H1 (cell line): Measurements from ENCODE around the gene IREB2. TPM values are rescaled to one million over a fixed set of nuclear protein-coding genes. Genes with fewer than 3 reads are reported as not detected.

Source experiments
- CTCF ChIA-PET: fragments of 300-600 bp; sonication (Branson Sonifier 250); formaldehyde crosslinking; loops from one replicate; lab custom pipeline; 2021; ENCODE audit not compliant: partially characterized antibody; lab: Charles Lee
- POLR2A ChIA-PET: fragments of 300-600 bp; sonication (Branson Sonifier 250); formaldehyde crosslinking; loops from one replicate; lab custom pipeline; 2021; ENCODE audit warnings: inconsistent platforms; ENCODE audit not compliant: partially characterized antibody; lab: Charles Lee
- DNase-seq, 2 experiments: peaks; one replicate each; pipeline versions ENCODE4 v3.0.0 to v3.0.0-alpha.2; 2010 to 2022; ENCODE audit warnings: low spot score in 2 of 2, low read depth in 1 of 2, mixed read lengths in 1 of 2
- FAIRE-seq: peaks from 2 replicates; lab custom pipeline; 2011; peaks lifted over from hg19 to GRCh38; lab: Jason Lieb, UNC
- H2AFZ ChIP-seq: 2 replicates; pipeline ENCODE4 v1.8.1; 2012; ENCODE audit warnings: low read length, inconsistent platforms
- H2AK5ac ChIP-seq: 2 replicates; pipeline ENCODE4 v1.6.1; 2013; ENCODE audit warnings: low read depth, low read length
- H2BK120ac ChIP-seq: replicated peaks from 2 replicates; pipeline ENCODE3; 2013; ENCODE audit warnings: low read depth, low read length, inconsistent platforms
- H2BK12ac ChIP-seq: 2 replicates; pipeline ENCODE4 v1.6.1; 2013; ENCODE audit warnings: low read depth, low read length
- H2BK15ac ChIP-seq: 2 replicates; pipeline ENCODE4 v1.6.1; 2013; ENCODE audit warnings: low read length
- H2BK20ac ChIP-seq: 2 replicates; pipeline ENCODE4 v1.6.1; 2013; ENCODE audit warnings: low read length
- H2BK5ac ChIP-seq: 2 replicates; pipeline ENCODE4 v1.6.1; 2013; ENCODE audit warnings: low read depth, low read length
- H3K14ac ChIP-seq: 2 replicates; pipeline ENCODE4 v1.6.1; 2013; ENCODE audit warnings: inconsistent platforms; ENCODE audit not compliant: insufficient read length
- H3K18ac ChIP-seq: 2 replicates; pipeline ENCODE4 v1.6.1; 2013; ENCODE audit warnings: low read length; ENCODE audit errors: extremely low read depth
- H3K23ac ChIP-seq: 2 replicates; pipeline ENCODE4 v1.6.1; 2013; ENCODE audit warnings: inconsistent platforms; ENCODE audit not compliant: insufficient read length
- H3K23me2 ChIP-seq: 2 replicates; pipeline ENCODE4 v1.6.1; 2013; ENCODE audit warnings: low read depth, low read length
- H3K27ac ChIP-seq: 2 replicates; pipeline ENCODE4 v1.6.1; 2011; ENCODE audit warnings: low read depth, low read length, inconsistent platforms
- H3K27me3 ChIP-seq, 4 experiments: replicated peaks in 1 of 4; 1 replicate in 1 of 4; 2 replicates in 3 of 4; pipeline versions ENCODE4 v1.6.1 to v1.8.1; 2011 to 2013; ENCODE audit warnings: low read length in 3 of 4, mild to moderate bottlenecking in 3 of 4, inconsistent platforms in 2 of 4, mixed read lengths in 2 of 4, moderate library complexity in 1 of 4; ENCODE audit not compliant: control insufficient read depth in 3 of 4, insufficient read depth in 3 of 4; ENCODE audit errors: extremely low read depth in 1 of 4
- H3K36me3 ChIP-seq, 4 experiments: 2 replicates each; pipeline versions ENCODE4 v1.6.1 to v1.8.1; 2011 to 2013; ENCODE audit warnings: mild to moderate bottlenecking in 4 of 4, low read length in 3 of 4, moderate library complexity in 2 of 4, control low read depth in 1 of 4, inconsistent platforms in 1 of 4; ENCODE audit not compliant: insufficient read depth in 4 of 4, control insufficient read depth in 2 of 4
- H3K4ac ChIP-seq: replicated peaks from 2 replicates; pipeline ENCODE3; 2013; ENCODE audit warnings: low read length, low read depth, mixed read lengths, inconsistent platforms; ENCODE audit not compliant: insufficient read length
- H3K4me1 ChIP-seq, 4 experiments: replicated peaks in 1 of 4; 1 replicate in 1 of 4; 2 replicates in 3 of 4; pipeline versions ENCODE4 v1.6.1 to v1.8.1; 2011 to 2013; ENCODE audit warnings: low read length in 3 of 4, inconsistent platforms in 2 of 4, mixed read lengths in 1 of 4; ENCODE audit not compliant: insufficient read depth in 4 of 4, control insufficient read depth in 3 of 4
- H3K4me2 ChIP-seq, 2 experiments: 2 replicates each; pipeline versions ENCODE4 v1.6.1 to v1.8.1; 2011 to 2013; ENCODE audit warnings: low read depth in 2 of 2, low read length in 2 of 2, control low read depth in 1 of 2, inconsistent platforms in 1 of 2, mild to moderate bottlenecking in 1 of 2; ENCODE audit not compliant: insufficient read depth in 1 of 2
- H3K4me3 ChIP-seq, 4 experiments: fragments of 200-600, 300-600 bp in 1 of 4; sonication (generic), shearing (Covaris generic), sonication (Bioruptor Twin) in 1 of 4; 2 replicates each; pipeline versions ENCODE4 v1.5.1 to v1.8.1; 2011 to 2016; ENCODE audit warnings: low read length in 4 of 4, low read depth in 3 of 4, control low read depth in 2 of 4, inconsistent platforms in 2 of 4, mild to moderate bottlenecking in 2 of 4, mixed read lengths in 1 of 4, moderate library complexity in 1 of 4; ENCODE audit not compliant: insufficient read depth in 2 of 4; ENCODE audit errors: extremely low read depth in 1 of 4
- H3K56ac ChIP-seq: replicated peaks from 2 replicates; pipeline ENCODE3; 2013; ENCODE audit warnings: low read depth, mild to moderate bottlenecking, mixed read lengths, low read length, inconsistent platforms; ENCODE audit not compliant: insufficient read length
- H3K79me1 ChIP-seq: 2 replicates; pipeline ENCODE4 v1.6.1; 2013; ENCODE audit warnings: low read depth, low read length, control low read depth
- H3K79me2 ChIP-seq, 2 experiments: 2 replicates each; pipeline versions ENCODE4 v1.6.1 to v1.8.1; 2012 to 2013; ENCODE audit warnings: low read length in 2 of 2, mild to moderate bottlenecking in 2 of 2, inconsistent platforms in 1 of 2; ENCODE audit not compliant: insufficient read depth in 2 of 2, control insufficient read depth in 1 of 2
- H3K9ac ChIP-seq, 4 experiments: replicated peaks in 1 of 4; 1 replicate in 1 of 4; 2 replicates in 3 of 4; pipeline versions ENCODE4 v1.6.1 to v1.8.1; 2011 to 2013; ENCODE audit warnings: low read depth in 3 of 4, low read length in 3 of 4, control low read depth in 2 of 4, mild to moderate bottlenecking in 2 of 4, moderate library complexity in 2 of 4, inconsistent platforms in 1 of 4; ENCODE audit errors: extremely low read depth in 1 of 4
- H3K9me3 ChIP-seq, 2 experiments: 2 replicates each; pipeline versions ENCODE4 v1.6.1 to v1.8.1; 2012 to 2013; ENCODE audit warnings: mild to moderate bottlenecking in 2 of 2, moderate library complexity in 2 of 2, control low read depth in 1 of 2, inconsistent platforms in 1 of 2, low read depth in 1 of 2, low read length in 1 of 2, mixed read lengths in 1 of 2; ENCODE audit not compliant: insufficient read depth in 2 of 2
- H4K20me1 ChIP-seq, 2 experiments: replicated peaks in 1 of 2; 2 replicates each; pipeline versions ENCODE3 to v1.8.1; 2011 to 2013; ENCODE audit warnings: inconsistent platforms in 2 of 2, low read length in 2 of 2, mild to moderate bottlenecking in 1 of 2; ENCODE audit not compliant: insufficient read depth in 2 of 2, control insufficient read depth in 1 of 2
- H4K5ac ChIP-seq: 2 replicates; pipeline ENCODE4 v1.6.1; 2013; ENCODE audit warnings: low read length, low read depth, mixed read lengths, inconsistent platforms; ENCODE audit not compliant: insufficient read length
- H4K8ac ChIP-seq: 2 replicates; pipeline ENCODE4 v1.8.0; 2013; ENCODE audit warnings: mild to moderate bottlenecking, moderate library complexity, low read length, inconsistent platforms; ENCODE audit not compliant: insufficient read depth; ENCODE audit errors: extremely low read depth
- H4K91ac ChIP-seq: replicated peaks from 2 replicates; pipeline ENCODE3; 2013; ENCODE audit warnings: low read length, mixed read lengths, inconsistent platforms; ENCODE audit not compliant: insufficient read length
- BACH1 ChIP-seq: IDR thresholded peaks from 2 replicates; pipeline ENCODE4 v1.6.1; 2012; ENCODE audit warnings: low read length, improper control_type of control experiment
- BCL11A ChIP-seq, 2 experiments: IDR thresholded peaks; one replicate each; pipeline ENCODE4 v1.6.1; 2011; ENCODE audit warnings: low read depth in 2 of 2, low read length in 2 of 2, mild to moderate bottlenecking in 2 of 2
- CBX8 ChIP-seq: fragments of 300-800, 300-1000 bp; sonication (generic); IDR thresholded peaks from 2 replicates; pipeline ENCODE4 v1.7.1; 2016; ENCODE audit warnings: low read depth, low read length, borderline replicate concordance
- CEBPB ChIP-seq: IDR thresholded peaks from 2 replicates; pipeline ENCODE4 v1.6.1; 2012; ENCODE audit warnings: low read depth, low read length
- CHD2 ChIP-seq: IDR thresholded peaks from 2 replicates; pipeline ENCODE4 v1.6.1; 2012; ENCODE audit warnings: low read length, improper control_type of control experiment
- GTF2F1 ChIP-seq: IDR thresholded peaks from 2 replicates; pipeline ENCODE4 v1.6.1; 2012; ENCODE audit warnings: low read depth, low read length, improper control_type of control experiment, borderline replicate concordance
- JUN ChIP-seq: IDR thresholded peaks from 2 replicates; pipeline ENCODE4 v1.6.1; 2011; ENCODE audit warnings: low read depth, mild to moderate bottlenecking, improper control_type of control experiment, low read length
- RAD21 ChIP-seq, 2 experiments: IDR thresholded peaks in 1 of 2; conservative IDR thresholded peaks in 1 of 2; 2 replicates each; pipeline ENCODE4 v1.6.1; 2011; ENCODE audit warnings: low read depth in 2 of 2, low read length in 2 of 2, improper control_type of control experiment in 1 of 2, inconsistent platforms in 1 of 2, mild to moderate bottlenecking in 1 of 2, moderate library complexity in 1 of 2
- SIRT6 ChIP-seq: IDR thresholded peaks from one replicate; pipeline ENCODE4 v1.7.1; 2012; ENCODE audit warnings: low read length, inconsistent platforms
- SIX5 ChIP-seq: IDR thresholded peaks from 2 replicates; pipeline ENCODE4 v1.6.1; 2011; ENCODE audit warnings: mild to moderate bottlenecking, low read depth, low read length
- SP4 ChIP-seq: IDR thresholded peaks from 2 replicates; pipeline ENCODE4 v1.6.1; 2012; ENCODE audit warnings: low read length, inconsistent platforms
- ZNF274 ChIP-seq: IDR thresholded peaks from 2 replicates; pipeline ENCODE4 v1.7.0; 2012; ENCODE audit warnings: low read length, borderline replicate concordance; ENCODE audit errors: extremely low read depth
- WGBS, 2 experiments: shearing (Covaris generic) in 1 of 2; methylation state at CpG; one replicate each; pipeline versions ENCODE4 v1.1.6 to v1.1.7; 2013 to 2015; ENCODE audit warnings: low lambda C conversion rate in 2 of 2, mixed read lengths in 2 of 2, inconsistent platforms in 1 of 2, low coverage in 1 of 2, missing lambda C conversion rate in 1 of 2; ENCODE audit not compliant: insufficient replicate concordance in 2 of 2, insufficient coverage in 1 of 2, insufficient read length in 1 of 2; ENCODE audit errors: extremely low coverage in 1 of 2, missing lambda C conversion rate in 1 of 2; 5-methylcytosine and 5-hydroxymethylcytosine counted together
- polyA plus RNA-seq, 7 experiments: library from polyadenylated mRNA; depleted of rRNA in 3 of 7; stranded (reverse) in 5 of 7; unstranded in 2 of 7; fragments of >200 nt in 5 of 7; fragments of 200-250 nt in 2 of 7; gene quantifications; 1 replicate in 5 of 7; 2 replicates in 1 of 7; 4 replicates in 1 of 7; pipeline versions ENCODE4 v1.2.1 to v1.2.3, GENCODE V29; 2011 to 2013; ENCODE audit warnings: missing spikeins in 2 of 7, mixed read lengths in 2 of 7
- total RNA-seq: library from RNA; stranded (reverse); fragmentation: NEBNext Ultra II Directional; extraction: Animal tissue kit (Norgen Biotek cat#: 25700); gene quantifications from 2 replicates; pipeline ENCODE4 v1.2.1, GENCODE V29; 2021
- TF ChIP-seq, protein P1 (sequence below): IDR thresholded peaks from 2 replicates; pipeline ENCODE4 v1.6.1; 2012; ENCODE audit warnings: inconsistent platforms
- TF ChIP-seq, protein P2 (sequence below): IDR thresholded peaks from 2 replicates; pipeline ENCODE4 v1.6.1; 2012; ENCODE audit warnings: inconsistent platforms

Gene IREB2
- total and polyA plus RNA-seq, 2 of the 8 experiments (the other 6 are each of a cell fraction or from before 2014, with no cell fraction given), result 21.0 to 103 TPM

DNA sequence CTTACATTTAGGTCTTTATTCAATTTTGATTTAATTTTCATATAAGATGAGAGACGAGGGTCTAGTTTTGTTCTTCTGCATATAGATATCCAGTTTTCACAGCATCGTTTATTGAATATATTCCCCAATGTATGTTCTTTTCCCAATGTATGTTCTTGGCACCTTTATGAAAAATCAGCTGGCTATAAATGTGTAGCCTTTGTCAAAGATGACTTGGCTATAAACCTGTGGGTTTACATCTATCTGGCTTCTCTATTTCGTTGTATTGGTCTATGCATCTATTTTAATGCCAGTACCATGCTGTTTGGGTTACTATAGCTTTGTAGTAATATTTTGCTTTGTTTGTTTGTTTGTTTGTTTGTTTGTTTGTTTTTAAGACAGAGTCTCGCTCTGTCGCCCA is 11.7 kb upstream of the IREB2 start:
- no peak for FAIRE-seq
- TF ChIP-seq GTF2F1 (no peak), BACH1 (no peak), RAD21 (IDR thresholded peaks at IDR 0.05 in 1 of 2, conservative IDR thresholded peaks at IDR 0.05 in 1 of 2; ENCODE audit: low read depth in 2 of 2, low read length in 2 of 2) (no peak), CHD2 (no peak), SIRT6 (no peak), SP4 (no peak), CEBPB (no peak), ZNF274 (no peak), SIX5 (no peak), BCL11A (IDR thresholded peaks at IDR 0.05; ENCODE audit: low read depth in 2 of 2, low read length in 2 of 2) (no peak), CBX8 (no peak), JUN (no peak)
- TF ChIP-seq, protein P1, sequence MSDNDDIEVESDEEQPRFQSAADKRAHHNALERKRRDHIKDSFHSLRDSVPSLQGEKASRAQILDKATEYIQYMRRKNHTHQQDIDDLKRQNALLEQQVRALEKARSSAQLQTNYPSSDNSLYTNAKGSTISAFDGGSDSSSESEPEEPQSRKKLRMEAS, result no peak
- TF ChIP-seq, protein P2, sequence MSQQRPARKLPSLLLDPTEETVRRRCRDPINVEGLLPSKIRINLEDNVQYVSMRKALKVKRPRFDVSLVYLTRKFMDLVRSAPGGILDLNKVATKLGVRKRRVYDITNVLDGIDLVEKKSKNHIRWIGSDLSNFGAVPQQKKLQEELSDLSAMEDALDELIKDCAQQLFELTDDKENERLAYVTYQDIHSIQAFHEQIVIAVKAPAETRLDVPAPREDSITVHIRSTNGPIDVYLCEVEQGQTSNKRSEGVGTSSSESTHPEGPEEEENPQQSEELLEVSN, result no peak

More for the DNA sequence above, 11.7 kb upstream of the IREB2 start:
- no peak overlapping the region for H2BK15ac ChIP-seq
- no peak overlapping the region for H3K4ac ChIP-seq
- no peak overlapping the region for H2BK20ac ChIP-seq
- H2BK5ac ChIP-seq, result no peak overlapping the region
- H2AFZ ChIP-seq, result no peak overlapping the region
- no peak overlapping the region for H3K56ac ChIP-seq
- H3K9ac ChIP-seq, result no peak overlapping the region
- no peak overlapping the region for H3K4me2 ChIP-seq
- H3K14ac ChIP-seq, result no peak overlapping the region
- H4K91ac ChIP-seq, result no peak overlapping the region
- POLR2A ChIA-PET, result interaction anchor here (3.7 kb wide), 1 partner anchor 12 kb away, joined by 18 read pairs; the partner anchor contains the start of gene IREB2
- H3K18ac ChIP-seq, result no peak overlapping the region
- H3K79me2 ChIP-seq, result no peaks in the 10 kb centered on the region
- no peak for DNase-seq
- no peaks in the 10 kb centered on the region for H4K20me1 ChIP-seq
- no peak overlapping the region for H2AK5ac ChIP-seq
- CTCF ChIA-PET, result interaction anchor here (0.7 to 4.9 kb wide), 2 partner anchors 57 to 118 kb away, joined by 3 to 25 read pairs; no protein-coding TSS in a partner anchor
- no peaks in the 10 kb centered on the region for H3K4me1 ChIP-seq
- H3K36me3 ChIP-seq, result no peaks in the 10 kb centered on the region
- no peak overlapping the region for H2BK12ac ChIP-seq
- H3K79me1 ChIP-seq, result no peaks in the 10 kb centered on the region
- H4K5ac ChIP-seq, result no peak overlapping the region
- no peaks in the 10 kb centered on the region for H3K9me3 ChIP-seq
- H4K8ac ChIP-seq, result no peak overlapping the region
- 88% methylated on average over 5 of the region's 5 CpGs; no CpG with 5 or more reads in 1 of the 2 experiments for WGBS, 2 experiments
- H3K27me3 ChIP-seq, result no peaks in the 10 kb centered on the region
- no peak overlapping the region for H2BK120ac ChIP-seq
- no peak overlapping the region for H3K4me3 ChIP-seq
- H3K23ac ChIP-seq, result no peak overlapping the region
- no peak overlapping the region for H3K27ac ChIP-seq
- no peaks in the 10 kb centered on the region; the same call in 1 of the 2 replicates for H3K23me2 ChIP-seq
